GM19438 (cell line): Measurements from ENCODE around the gene ADAT2.

Source experiments
- ATAC-seq: cut with Tn5 transposase; IDR thresholded peaks from one replicate; pipeline ENCODE4 v1.9.1; 2021; ENCODE audit warnings: low read depth; ENCODE audit not compliant: unreplicated experiment

Gene ADAT2

GRCh38 chr6:143399176-143399575 lies 51.3 kb downstream of the ADAT2 start:
- ATAC-seq = no peak

- no peak for ATAC-seq
Observed at GRCh38 chr6:143397227-143398222, 53.0 kb downstream of the ADAT2 start.

- ATAC-seq = no peak
Observed at GRCh38 chr6:143396497-143397226, 53.8 kb downstream of the ADAT2 start.

GRCh38 chr6:143395699-143396098 lies 54.8 kb downstream of the ADAT2 start:
- no peak for ATAC-seq

GRCh38 chr6:143394389-143394788 lies 56.1 kb downstream of the ADAT2 start:
- ATAC-seq = no peak

- ATAC-seq = no peak
Observed at GRCh38 chr6:143390278-143390677, 60.2 kb downstream of the ADAT2 start.

GRCh38 chr6:143385636-143386035 lies 64.9 kb downstream of the ADAT2 start:
- no peak for ATAC-seq

GRCh38 chr6:143376861-143377260 lies 73.6 kb downstream of the ADAT2 start:
- no peak for ATAC-seq

GRCh38 chr6:143376375-143376774 lies 74.1 kb downstream of the ADAT2 start:
- ATAC-seq = no peak

GRCh38 chr6:143375022-143375585 lies 75.4 kb downstream of the ADAT2 start:
- ATAC-seq = no peak

GRCh38 chr6:143374014-143374413 lies 76.5 kb downstream of the ADAT2 start:
- ATAC-seq = no peak
